Brain pericyte (primary cell): ENCODE measurements around the gene CCDC24.

ENCODE experiments used
- DNase-seq: peaks from one replicate; pipeline ENCODE4 v3.0.0-alpha.2; 2012; ENCODE audit warnings: low read depth, low spot score

The CCDC24 gene

GRCh38 chr1:43963006-43963405 lies 28.4 kb upstream of the CCDC24 start:
- DNase-seq, result no peak

GRCh38 chr1:43963890-43964289 lies 27.5 kb upstream of the CCDC24 start:
- no peak for DNase-seq

GRCh38 chr1:43965316-43965715 lies 26.1 kb upstream of the CCDC24 start:
- no peak for DNase-seq

GRCh38 chr1:43968348-43968948 lies 23.0 kb upstream of the CCDC24 start:
- no peak for DNase-seq

- DNase-seq, result no peak
These were observed 22.0 kb upstream of the CCDC24 start for GRCh38 chr1:43969416-43969745.

- peak; percentile 81 for DNase-seq
These were observed 21.5 kb upstream of the CCDC24 start, which contains the start of gene DPH2 for GRCh38 chr1:43969746-43970466. DPH2 (plus strand) TSS chr1:43970010; CDS start chr1:43970176, 166 bp downstream.

GRCh38 chr1:43970502-43970901 lies 20.9 kb upstream of the CCDC24 start:
- no peak for DNase-seq

- DNase-seq, result no peak
These were observed 20.5 kb upstream of the CCDC24 start for GRCh38 chr1:43970911-43971310.

GRCh38 chr1:43971336-43971980 lies 19.9 kb upstream of the CCDC24 start:
- no peak for DNase-seq

- no peak for DNase-seq
These were observed 17.4 kb upstream of the CCDC24 start for GRCh38 chr1:43973981-43974442.

- peak; percentile 75 for DNase-seq
These were observed 16.8 kb upstream of the CCDC24 start, which contains the start of gene ATP6V0B for GRCh38 chr1:43974443-43975248. ATP6V0B (plus strand) TSS chr1:43974960; CDS start chr1:43975041, 81 bp downstream.

- no peak for DNase-seq
These were observed 16.0 kb upstream of the CCDC24 start for GRCh38 chr1:43975249-43975961.

- DNase-seq, result no peak
These were observed 15.4 kb upstream of the CCDC24 start for GRCh38 chr1:43976045-43976444.

GRCh38 chr1:43976890-43977289 lies 14.5 kb upstream of the CCDC24 start:
- no peak for DNase-seq

- DNase-seq, result no peak
These were observed 13.8 kb upstream of the CCDC24 start for GRCh38 chr1:43977376-43978263.

GRCh38 chr1:43978264-43978550 lies 13.2 kb upstream of the CCDC24 start:
- no peak for DNase-seq

- no peak for DNase-seq
These were observed 12.7 kb upstream of the CCDC24 start, which contains the start of gene B4GALT2 for GRCh38 chr1:43978551-43979260. B4GALT2 (plus strand) TSS chr1:43979210; CDS start chr1:43981161, 1,951 bp downstream.

GRCh38 chr1:43979261-43979527 lies 12.2 kb upstream of the CCDC24 start:
- no peak for DNase-seq

GRCh38 chr1:43979528-43980254 lies 11.7 kb upstream of the CCDC24 start:
- DNase-seq, result no peak
